HG02884 (cell line): ENCODE data around the gene RRAGD.
A peak's percentile ranks its signal among the peaks of the same experiment; 100 is the strongest.
"Not testable (repeated sequence)": the region's sequence is repeated elsewhere in the genome, so short reads cannot be mapped to it uniquely, and the experiment has no call there.

Experiments used
- ATAC-seq: cut with Tn5 transposase; IDR thresholded peaks from one replicate; pipeline ENCODE4 v1.9.1; 2021; ENCODE audit warnings: mild to moderate bottlenecking, moderate library complexity; ENCODE audit not compliant: unreplicated experiment

RRAGD gene

GRCh38 chr6:89413006-89413400 is 930 bp upstream of the RRAGD start:
- no peak for ATAC-seq

DNA sequence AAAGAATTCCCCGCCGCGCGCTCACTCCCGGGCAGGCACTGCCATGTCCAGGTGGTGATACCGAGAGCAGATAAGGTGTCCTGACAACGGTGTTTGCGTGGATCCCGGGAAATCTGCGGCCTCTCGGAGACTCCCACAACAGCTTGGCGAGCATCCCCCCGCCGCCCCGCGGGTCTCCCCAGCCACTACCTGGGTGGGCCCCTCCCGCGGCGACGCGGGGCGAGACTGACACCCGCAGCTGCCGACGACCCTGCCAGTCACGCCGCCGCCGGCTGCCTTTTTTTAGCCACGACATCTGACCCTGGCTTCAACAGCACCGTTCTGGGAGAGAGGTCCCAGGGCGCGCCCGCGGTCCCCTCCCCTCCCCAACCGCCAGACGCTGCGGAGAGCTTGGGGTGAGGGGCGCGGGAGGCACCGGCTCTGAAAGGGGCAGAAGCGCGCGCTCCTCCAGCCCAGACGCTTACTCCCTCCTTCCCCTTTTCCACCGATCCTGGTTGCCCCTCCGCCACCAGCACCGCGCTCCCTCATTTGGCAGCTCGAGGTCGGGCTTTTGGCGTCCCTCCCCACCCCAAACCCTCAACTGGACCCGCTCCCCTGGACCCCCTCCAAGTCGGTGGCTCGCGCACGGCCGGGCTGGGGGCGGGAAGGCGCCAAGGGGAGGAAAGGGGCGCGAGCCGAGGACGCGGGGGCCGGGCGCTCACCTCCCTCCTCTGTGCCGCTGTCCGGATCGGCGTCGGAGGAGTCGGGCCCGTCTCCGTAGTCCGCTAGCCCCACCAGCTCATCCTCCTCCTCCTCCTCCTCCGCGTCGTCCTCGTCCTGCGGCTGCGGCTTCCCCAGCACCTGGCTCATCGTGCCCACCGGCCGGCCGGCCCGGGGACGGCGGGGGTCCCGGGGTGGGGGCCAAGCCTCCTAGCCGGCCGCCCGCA is 665 bp downstream of the RRAGD start:
- ATAC-seq, result peak; percentile 36

DNA sequence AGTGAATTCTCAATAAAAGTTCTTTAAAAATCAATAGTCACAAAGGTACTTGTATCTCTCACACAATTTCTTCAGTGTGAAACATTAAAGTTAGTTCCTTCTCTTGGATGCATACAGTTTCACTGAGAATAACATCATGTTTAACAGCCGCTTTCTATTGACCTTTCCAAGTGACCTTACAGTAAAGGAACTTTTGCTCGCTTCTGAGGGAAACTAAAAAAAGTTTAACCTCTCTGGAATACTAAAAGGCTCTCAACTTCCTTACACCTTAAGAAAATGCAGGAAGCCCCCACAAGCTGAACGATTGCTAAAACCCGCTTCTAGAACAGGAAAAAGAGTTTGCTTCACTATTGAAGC is 1.3 kb downstream of the RRAGD start:
- ATAC-seq, result no peak

- ATAC-seq, result no peak
These were observed 1.8 kb downstream of the RRAGD start for GRCh38 chr6:89410231-89410761.

DNA sequence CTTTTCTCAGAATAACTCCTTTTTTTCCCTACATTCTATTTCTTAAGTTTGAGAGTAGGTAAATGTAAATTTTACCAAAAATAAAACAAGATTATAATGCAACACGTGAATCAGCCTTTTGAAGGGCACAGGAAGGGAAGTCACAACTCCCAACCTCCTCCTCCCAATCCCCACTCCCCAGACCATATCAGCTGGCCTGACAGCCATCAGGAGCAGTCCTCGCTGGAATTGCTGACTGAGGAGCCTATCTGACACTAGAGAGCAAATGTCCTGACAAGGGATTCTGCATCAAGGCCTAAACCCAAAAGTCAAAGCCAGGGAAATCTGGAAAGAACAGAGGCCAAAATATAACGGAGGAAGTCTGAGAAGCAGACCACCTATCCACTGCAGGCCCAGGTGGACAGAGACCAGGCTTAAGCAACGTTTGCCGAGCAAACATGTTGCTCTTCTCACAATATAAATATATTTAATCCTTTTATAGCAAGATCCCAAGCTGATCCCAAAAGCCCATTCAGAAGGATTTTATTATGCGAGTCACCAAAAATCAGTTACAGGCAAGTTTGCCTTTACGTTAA is 2.5 kb downstream of the RRAGD start:
- no peak for ATAC-seq

GRCh38 chr6:89406141-89406540 is 5.9 kb downstream of the RRAGD start:
- no peak for ATAC-seq

GRCh38 chr6:89404512-89404911 is 7.6 kb downstream of the RRAGD start:
- no peak for ATAC-seq

- ATAC-seq, result no peak
These were observed 9.3 kb downstream of the RRAGD start for GRCh38 chr6:89402776-89403175.

GRCh38 chr6:89400912-89401399 is 11.1 kb downstream of the RRAGD start:
- ATAC-seq, result no peak

GRCh38 chr6:89400050-89400449 is 12.0 kb downstream of the RRAGD start:
- no peak for ATAC-seq

- no peak for ATAC-seq
These were observed 13.1 kb downstream of the RRAGD start for GRCh38 chr6:89398762-89399525.

DNA sequence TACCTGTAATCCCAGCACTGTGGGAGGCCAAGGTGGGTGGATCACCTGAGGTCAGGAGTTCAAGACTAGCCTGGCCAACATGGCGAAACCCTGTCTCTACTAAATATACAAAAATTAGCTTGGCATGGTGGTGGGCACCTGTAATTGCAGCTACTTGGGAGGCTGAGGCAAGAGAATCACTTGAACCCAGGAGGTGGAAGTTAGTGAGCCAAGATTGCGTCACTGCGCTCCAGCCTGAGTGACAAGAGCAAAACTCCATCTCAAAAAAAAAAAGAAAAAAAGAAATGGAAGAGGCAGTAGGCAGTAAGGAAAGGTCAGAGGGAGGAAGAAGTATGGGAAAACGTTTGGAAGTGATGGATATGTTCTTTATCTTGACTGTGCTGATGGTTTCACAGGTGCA is 14.2 kb downstream of the RRAGD start:
- ATAC-seq, result not testable (repeated sequence)

- ATAC-seq, result no peak
These were observed 18.4 kb downstream of the RRAGD start for GRCh38 chr6:89393659-89394058.

GRCh38 chr6:89392823-89393222 is 19.2 kb downstream of the RRAGD start:
- no peak for ATAC-seq

DNA sequence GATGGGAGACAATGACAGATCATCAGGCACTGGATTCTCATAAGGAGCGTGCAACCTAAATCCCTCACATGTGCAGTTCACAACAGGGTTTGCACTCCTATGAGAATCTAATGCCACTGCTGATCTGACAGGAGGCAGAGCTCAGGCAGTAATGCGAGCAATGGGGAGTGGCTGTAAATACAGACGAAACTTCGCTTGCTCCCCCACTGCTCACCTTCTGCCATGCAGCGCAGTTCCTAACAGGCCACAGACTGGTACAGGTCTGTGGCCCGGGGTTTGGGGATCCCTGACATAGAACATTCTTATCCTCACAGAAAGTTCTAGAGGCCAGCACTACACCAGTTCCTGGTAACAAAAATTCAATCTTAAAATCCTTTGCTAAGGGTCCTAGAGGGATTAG is 23.2 kb downstream of the RRAGD start:
- no peak for ATAC-seq

DNA sequence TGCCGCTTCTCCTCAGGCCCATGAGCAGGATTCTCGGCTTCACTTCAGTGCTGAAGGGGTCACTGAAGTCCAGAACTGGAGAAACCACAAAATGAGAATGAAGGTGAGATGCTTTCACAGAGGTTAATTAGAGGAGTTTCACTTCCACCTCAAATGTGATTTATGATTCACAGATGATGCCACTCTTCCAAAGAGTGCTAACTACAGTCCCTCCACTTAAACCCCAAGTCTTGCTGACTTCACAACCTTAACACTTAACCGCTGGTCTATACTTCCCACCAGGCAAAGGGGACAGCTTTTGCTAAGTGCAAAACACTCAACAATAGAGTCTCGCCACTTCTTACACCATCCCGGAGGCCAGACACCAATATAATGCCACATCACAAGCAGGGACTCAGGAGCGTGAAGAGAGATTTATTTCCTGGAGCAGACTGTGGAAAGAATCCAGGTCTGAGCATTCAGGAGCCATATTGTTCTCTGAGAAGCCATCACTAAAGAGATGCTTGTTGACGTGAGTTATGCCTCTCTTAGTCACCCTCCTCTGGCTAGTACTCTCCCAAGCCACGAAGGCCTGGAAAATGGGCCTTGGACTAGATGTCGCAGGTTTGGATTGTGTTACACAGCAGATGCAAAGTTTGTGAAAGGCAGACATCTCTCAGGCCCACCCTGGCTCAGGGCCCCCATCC is 24.4 kb downstream of the RRAGD start:
- peak; percentile 94 for ATAC-seq

DNA sequence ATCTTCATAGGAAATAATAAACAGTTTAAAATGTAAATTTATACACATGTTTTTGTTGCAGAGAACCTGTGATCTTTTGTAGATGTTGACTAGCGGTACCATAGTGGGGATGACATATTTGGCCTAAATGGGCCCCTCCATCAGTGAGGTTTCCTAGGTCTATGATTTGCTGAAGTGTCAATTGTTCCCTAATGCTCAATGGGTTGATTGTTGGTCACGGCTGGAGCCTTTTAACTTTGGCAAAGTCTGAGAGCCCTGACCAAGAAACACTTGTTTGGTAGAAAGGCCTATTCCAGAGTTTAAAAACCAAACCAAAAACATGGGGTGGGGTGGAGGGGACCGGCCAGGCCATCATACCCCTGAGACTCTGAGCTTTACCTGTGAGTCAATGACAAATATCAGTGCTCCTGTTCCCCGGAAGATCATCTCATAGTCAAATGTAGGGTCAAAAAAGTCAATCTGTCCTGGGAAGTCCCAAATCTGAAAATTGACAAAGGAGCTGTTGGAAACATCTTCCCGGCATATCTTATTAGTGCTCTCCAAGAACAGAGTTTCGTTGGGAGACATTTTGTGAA is 25.1 kb downstream of the RRAGD start:
- ATAC-seq, result peak; percentile 18

- no peak for ATAC-seq
These were observed 26.2 kb downstream of the RRAGD start for GRCh38 chr6:89385846-89386245.

DNA sequence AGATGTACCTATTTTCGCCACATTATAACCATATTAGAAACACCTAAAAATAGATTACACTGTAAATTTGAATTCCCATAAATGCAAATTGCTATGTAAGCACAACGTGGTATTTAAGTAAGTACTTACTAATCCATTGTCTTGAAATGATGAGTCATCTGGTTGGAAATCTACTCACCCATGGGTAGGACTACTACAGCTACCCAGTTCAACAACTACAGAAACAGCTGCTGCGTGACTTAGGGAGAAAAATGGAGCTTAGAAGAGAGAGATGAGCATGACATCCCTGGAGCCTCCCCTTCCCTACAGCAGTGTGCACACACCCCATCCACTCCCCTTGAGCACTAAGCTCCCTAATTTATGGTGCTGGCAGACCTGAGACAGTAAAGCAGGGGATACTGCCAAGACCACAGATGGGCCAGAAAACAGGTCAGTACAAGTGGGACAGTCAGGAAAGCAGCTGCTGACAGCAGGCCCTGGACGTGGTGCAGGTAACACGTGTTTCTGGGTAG is 26.9 kb downstream of the RRAGD start:
- ATAC-seq, result peak; percentile 35

GRCh38 chr6:89381031-89381430 is 31.0 kb downstream of the RRAGD start:
- no peak for ATAC-seq
